Endometrial microvascular endothelial cells (primary cell): Measurements from ENCODE around the gene RNASEH2C. TPM values are rescaled to one million over a fixed set of nuclear protein-coding genes. Genes with fewer than 3 reads are reported as not detected.
"Not testable (repeated sequence)": the region's sequence is repeated elsewhere in the genome, so short reads cannot be mapped to it uniquely, and the experiment has no call there.

Experiments
- in situ Hi-C: cut with HindIII; loops from 2 replicates; pipeline ENCODE4 v1.10.0; 2017; ENCODE audit warnings: low sequenced_read_pairs, low pct_unique_long_range_greater_than_20kb; ENCODE audit errors: inconsistent ontology term
- total RNA-seq: library from RNA; depleted of rRNA; stranded (reverse); fragments of >200 nt; gene quantifications from one replicate; pipeline ENCODE4 v1.2.3, GENCODE V29; 2015; ENCODE audit errors: inconsistent ontology term

The RNASEH2C gene
- total RNA-seq, 1 donor from 2014 or later: 110 TPM

- in situ Hi-C loops: no loop called here
These were observed 1.6 kb downstream of the RNASEH2C start for GRCh38 chr11:65718964-65719492.

GRCh38 chr11:65718531-65718930 lies 2.1 kb downstream of the RNASEH2C start:
- in situ Hi-C loops: no loop called here

- in situ Hi-C loops: no loop called here
These were observed 2.7 kb downstream of the RNASEH2C start for GRCh38 chr11:65717906-65718305.

- in situ Hi-C loops: no loop called here
These were observed 3.7 kb downstream of the RNASEH2C start for GRCh38 chr11:65716774-65717405.

GRCh38 chr11:65716302-65716701 lies 4.3 kb downstream of the RNASEH2C start:
- in situ Hi-C loops: no loop called here

GRCh38 chr11:65714433-65714832 lies 6.2 kb downstream of the RNASEH2C start:
- in situ Hi-C loops: no loop called here

- in situ Hi-C loops: no loop called here
These were observed 7.2 kb downstream of the RNASEH2C start for GRCh38 chr11:65713212-65713969.

GRCh38 chr11:65712633-65713076 lies 7.9 kb downstream of the RNASEH2C start:
- in situ Hi-C loops: no loop called here

GRCh38 chr11:65711785-65712632 lies 8.6 kb downstream of the RNASEH2C start, which contains the start of gene KAT5:
Gene KAT5 (plus strand): TSS chr11:65712252. CDS start chr11:65712268, 16 bp downstream.
- in situ Hi-C loops: no loop called here

- in situ Hi-C loops: no loop called here
These were observed 10.2 kb downstream of the RNASEH2C start for GRCh38 chr11:65710421-65710820.

GRCh38 chr11:65709661-65710060 lies 10.9 kb downstream of the RNASEH2C start:
- in situ Hi-C loops: no loop called here

- in situ Hi-C loops: no loop called here
These were observed 12.1 kb downstream of the RNASEH2C start for GRCh38 chr11:65708451-65708850.

- in situ Hi-C loops: not testable (repeated sequence)
These were observed 13.6 kb downstream of the RNASEH2C start for GRCh38 chr11:65707002-65707401.

GRCh38 chr11:65706303-65706763 lies 14.3 kb downstream of the RNASEH2C start:
- in situ Hi-C loops: not testable (repeated sequence)

GRCh38 chr11:65703846-65704245 lies 16.8 kb downstream of the RNASEH2C start:
- in situ Hi-C loops: no loop called here

GRCh38 chr11:65701686-65702085 lies 18.9 kb downstream of the RNASEH2C start:
- in situ Hi-C loops: no loop called here

GRCh38 chr11:65700399-65700798 lies 20.2 kb downstream of the RNASEH2C start:
- in situ Hi-C loops: no loop called here

GRCh38 chr11:65699306-65699705 lies 21.3 kb downstream of the RNASEH2C start:
- in situ Hi-C loops: no loop called here

- in situ Hi-C loops: no loop called here
These were observed 22.4 kb downstream of the RNASEH2C start for GRCh38 chr11:65698205-65698604.
